ENCODE data around the gene SMOC2. TPM values are rescaled to one million over a fixed set of nuclear protein-coding genes. Genes with fewer than 3 reads are reported as not detected.

Gene SMOC2
- total RNA-seq, 1 experiment from 2014 or later = 2.1 TPM

- H2BK5ac ChIP-seq (ENCODE audit: insufficient read length, low read length) = no peak overlapping the region
- H3K79me1 ChIP-seq (ENCODE audit: insufficient read depth, low read depth, low read length, poor library complexity, severe bottlenecking) = no peaks in the 10 kb centered on the region
- H3K4ac ChIP-seq (ENCODE audit: low read depth, low read length) = no peak overlapping the region
- Mint-ChIP-seq H3K36me3 (ENCODE audit: insufficient read depth in 1 of 3, low read depth in 3 of 3) (no peaks in the 10 kb centered on the region), H3K27me3 (ENCODE audit: low read depth) (peaks cover 33% of the 10 kb centered on the region), H3K4me1 (peaks cover 17 to 26% of the 10 kb centered on the region in 2 experiments), H3K4me3 (no peak overlapping the region), H3K27ac (no peak overlapping the region), H3K9me3 (no peaks in the 10 kb centered on the region; a peak in 1 of 5 replicates)
- no peak overlapping the region for H4K8ac ChIP-seq (replicated peaks; ENCODE audit: insufficient read length, low read depth, low read length)
- H2BK12ac ChIP-seq (ENCODE audit: insufficient read length, low read depth, low read length) = no peak overlapping the region
- H3K27me3 ChIP-seq (ENCODE audit: insufficient read depth, low read length) = no peaks in the 10 kb centered on the region; the same call in 1 of the 2 replicates
- H4K5ac ChIP-seq (ENCODE audit: insufficient read length, low read depth, low read length) = no peak overlapping the region
- no peak overlapping the region for H2BK20ac ChIP-seq (ENCODE audit: low read depth, low read length, poor library complexity, severe bottlenecking)
- TF ChIP-seq CTCF (conservative IDR thresholded peaks at IDR 0.05) = no peak
- H3K79me2 ChIP-seq (ENCODE audit: insufficient read depth, low read length) = no peaks in the 10 kb centered on the region
- no peak overlapping the region for H3K27ac ChIP-seq (ENCODE audit: insufficient read length, low read depth, low read length)
- no peak overlapping the region for H3K18ac ChIP-seq (ENCODE audit: insufficient read length, low read depth, low read length)
- H3T11ph ChIP-seq (ENCODE audit: low read length) = no peak overlapping the region
- DNase-seq = no peak
- no peak overlapping the region for H2AFZ ChIP-seq (ENCODE audit: low read length)
- H3K23me2 ChIP-seq (ENCODE audit: insufficient read length, low read depth, low read length, poor library complexity, severe bottlenecking) = no peaks in the 10 kb centered on the region
- no peak overlapping the region for H2BK120ac ChIP-seq (ENCODE audit: low read depth, low read length, poor library complexity, severe bottlenecking)
- H3K4me2 ChIP-seq (ENCODE audit: insufficient read depth, insufficient read length, low read length) = no peak overlapping the region
- no peaks in the 10 kb centered on the region for H3K9me3 ChIP-seq (ENCODE audit: control insufficient read depth, low read depth, low read length)
- H3K9ac ChIP-seq (ENCODE audit: extremely low read depth, insufficient read length, low read length) = no peak overlapping the region
- no CpG with 5 or more reads among the region's 6 CpGs for WGBS (ENCODE audit: extremely low coverage, insufficient read length, low lambda C conversion rate)
- H2BK15ac ChIP-seq (ENCODE audit: low read depth, low read length) = no peak overlapping the region
- no peak overlapping the region for H4K91ac ChIP-seq (ENCODE audit: insufficient read length, low read depth, low read length)
- H3K23ac ChIP-seq (ENCODE audit: insufficient read length, low read depth, low read length) = no peak overlapping the region
- no peaks in the 10 kb centered on the region for H4K20me1 ChIP-seq (ENCODE audit: control insufficient read depth, insufficient read depth, insufficient read length)
- no peak overlapping the region for H3K14ac ChIP-seq (ENCODE audit: insufficient read depth, low read length)
- H3K4me1 ChIP-seq (ENCODE audit: insufficient read depth, low read length) = no peaks in the 10 kb centered on the region; the same call in 1 of the 2 replicates
- H3K56ac ChIP-seq (ENCODE audit: insufficient read length, low read depth, low read length) = no peak overlapping the region
- H2AK5ac ChIP-seq (ENCODE audit: insufficient read length, low read length) = no peak overlapping the region
These were observed 6.5 kb upstream of the SMOC2 start for GRCh38 chr6:168434505-168434904.
